Subcutaneous adipose tissue (tissue), 4 donors: ENCODE data around the gene MAMLD1. TPM values are rescaled to one million over a fixed set of nuclear protein-coding genes. Genes with fewer than 3 reads are reported as not detected.

Source experiments
- CTCF ChIP-seq: fragments of 450-650 bp; IDR thresholded peaks from one replicate; pipeline ENCODE4 v1.5.1; 2016; ENCODE audit warnings: low read depth, mild to moderate bottlenecking, control low read depth, antibody characterized with exemption, moderate library complexity
- total RNA-seq, 4 donors: library from RNA; depleted of rRNA; stranded (reverse); fragments of >200 nt; gene quantifications; one replicate each; pipeline ENCODE4 v1.1.0, GENCODE V29; 2016

The MAMLD1 gene
- total RNA-seq, 4 donors from 2014 or later: 5.5 to 11.7 (median 8.5) TPM

DNA sequence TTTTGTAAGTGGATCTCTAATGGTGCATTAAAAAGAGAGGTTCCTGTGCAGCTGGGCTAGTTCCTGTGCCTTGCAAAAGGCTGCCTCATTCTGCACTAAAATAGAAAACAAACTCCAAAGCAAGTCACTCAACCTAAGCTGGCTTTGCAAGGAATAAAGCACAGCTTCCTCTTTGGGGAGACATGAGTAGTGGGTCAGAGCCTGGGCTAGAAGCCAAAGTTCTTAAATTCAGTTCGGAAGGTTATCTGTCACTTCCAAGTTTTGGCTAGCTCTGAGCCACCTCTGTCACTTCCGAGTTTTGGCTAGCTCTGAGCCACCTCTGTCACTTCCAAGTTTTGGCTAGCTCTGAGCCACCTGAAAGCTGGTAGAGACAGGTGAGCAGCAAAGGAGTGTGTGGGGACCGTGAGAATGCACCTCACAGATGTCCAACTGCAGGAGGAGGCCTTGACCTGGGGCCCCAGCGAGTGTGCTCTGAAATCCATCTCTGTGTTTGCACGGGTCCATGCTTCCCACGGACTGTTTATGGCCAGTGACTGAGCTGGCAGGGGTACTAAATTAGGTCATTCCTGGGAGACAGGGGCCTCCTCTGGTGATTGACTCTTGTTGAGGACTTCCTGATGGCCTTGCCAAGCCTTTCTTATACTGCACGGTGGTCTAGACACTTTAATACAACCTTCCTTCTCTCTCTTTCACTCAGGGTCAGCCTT lies 36.4 kb upstream of the MAMLD1 start:
- TF ChIP-seq CTCF: no peak

GRCh38 chrX:150329282-150329681 lies 33.8 kb upstream of the MAMLD1 start:
- TF ChIP-seq CTCF: no peak

DNA sequence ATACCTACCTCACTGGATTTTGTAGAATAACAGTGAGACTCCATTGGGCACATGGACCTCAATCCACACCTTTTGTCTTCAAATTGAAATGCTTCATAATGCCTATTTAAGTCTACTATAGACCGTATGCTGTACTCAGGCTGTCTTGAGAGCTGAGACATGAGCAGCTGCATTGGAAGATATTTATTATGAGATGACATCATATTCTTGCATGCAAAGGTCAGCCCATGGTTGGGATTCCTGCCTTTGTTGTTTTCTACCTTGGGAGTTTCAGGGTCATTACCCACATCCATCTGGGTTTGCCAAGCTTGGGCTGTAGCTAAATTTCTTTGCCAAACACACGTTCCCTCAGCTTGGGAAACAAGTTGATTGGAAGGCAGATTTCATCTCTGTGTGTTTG lies 33.2 kb upstream of the MAMLD1 start:
- TF ChIP-seq CTCF: no peak

DNA sequence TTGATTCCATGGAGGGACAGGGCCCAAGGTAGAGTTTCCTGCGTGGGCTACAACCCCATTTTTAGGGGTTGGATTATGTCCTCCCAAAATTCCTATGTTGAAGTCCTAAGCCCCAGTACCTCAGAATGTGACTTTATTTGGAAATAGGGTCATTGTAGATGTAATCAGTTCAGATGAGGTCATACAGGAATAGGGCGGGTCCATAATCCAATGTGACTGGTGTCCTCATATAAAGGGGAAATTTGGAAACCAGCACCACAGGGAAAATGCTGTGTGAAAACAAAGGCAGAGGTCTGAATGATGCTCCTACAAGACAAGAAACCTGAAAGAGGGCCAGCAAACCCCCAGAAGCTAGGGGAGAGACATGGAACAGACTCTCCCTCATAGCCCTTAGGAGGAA lies 31.1 kb upstream of the MAMLD1 start:
- TF ChIP-seq CTCF: no peak

- TF ChIP-seq CTCF: no peak
Measured at GRCh38 chrX:150334100-150334499, 29.0 kb upstream of the MAMLD1 start.

- TF ChIP-seq CTCF: no peak
Measured at GRCh38 chrX:150334981-150335380, 28.1 kb upstream of the MAMLD1 start.

DNA sequence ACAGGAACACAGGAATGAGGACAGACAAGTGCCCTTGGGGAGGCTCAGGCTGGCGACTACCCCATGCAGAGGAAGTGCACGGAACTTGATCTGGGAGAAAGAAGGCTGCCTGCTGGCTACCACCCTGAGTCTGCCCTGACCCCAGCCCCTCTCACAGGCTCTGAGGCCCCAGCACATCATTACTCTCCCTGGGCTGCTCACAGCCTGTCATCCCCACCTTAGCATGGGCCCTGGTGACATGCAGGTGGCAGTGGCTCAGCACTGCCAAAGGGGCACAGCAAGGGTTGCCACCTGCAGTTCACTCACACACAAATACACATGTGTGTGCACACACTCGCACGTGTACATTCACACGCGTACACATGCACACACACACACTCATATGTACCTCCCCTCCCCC lies 26.1 kb upstream of the MAMLD1 start:
- no peak for TF ChIP-seq CTCF
